ENCODE results near the gene SLC18B1. TPM values are rescaled to one million over a fixed set of nuclear protein-coding genes. Genes with fewer than 3 reads are reported as not detected.
A peak's percentile ranks its signal among the peaks of the same experiment; 100 is the strongest.

Gene SLC18B1
- total RNA-seq, 1 donor from 2014 or later = 11.2 TPM

GRCh38 chr6:132741281-132741680 lies 57.2 kb downstream of the SLC18B1 start:
- no peak for DNase-seq

- DNase-seq = no peak
Observed at GRCh38 chr6:132736239-132736638, 62.2 kb downstream of the SLC18B1 start.

- DNase-seq = peak; percentile 13
Observed at GRCh38 chr6:132734694-132735236, 63.7 kb downstream of the SLC18B1 start.

DNA sequence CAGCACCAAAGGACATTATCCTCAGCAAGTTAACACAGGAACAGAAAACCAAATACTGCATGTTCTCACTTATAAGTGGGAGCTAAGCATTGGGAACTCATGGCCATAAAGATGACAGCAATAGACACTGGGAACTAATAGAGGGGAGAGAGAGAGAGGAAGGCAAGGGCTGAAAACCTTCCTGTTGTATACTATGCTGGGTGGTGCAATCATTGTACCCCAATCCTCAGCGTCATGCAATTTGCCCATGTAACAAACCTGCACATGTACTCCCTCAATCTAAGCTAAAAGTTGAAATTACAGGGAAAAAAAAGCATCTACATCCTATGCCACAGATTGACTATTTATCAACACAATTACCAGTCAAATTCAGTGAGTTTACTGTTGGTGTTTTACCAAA lies 64.6 kb downstream of the SLC18B1 start:
- DNase-seq = no peak

DNA sequence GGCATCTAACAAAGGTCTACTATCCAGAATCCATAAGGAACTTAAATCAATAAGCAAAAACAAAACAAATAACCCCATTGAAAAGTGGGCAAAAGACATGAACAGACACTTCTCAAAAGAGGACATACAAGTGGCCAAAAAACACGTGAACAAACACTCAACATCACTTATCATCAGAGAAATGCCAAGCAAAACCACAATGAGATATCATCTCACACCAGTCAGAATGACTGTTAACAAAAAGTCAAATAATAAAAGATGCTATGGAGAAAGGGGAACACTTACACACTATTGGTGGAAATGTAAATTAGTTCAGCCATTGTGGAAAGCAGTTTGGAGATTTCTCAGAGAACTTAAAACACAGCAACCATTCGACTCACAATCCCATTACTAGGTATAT lies 65.2 kb downstream of the SLC18B1 start:
- no peak for DNase-seq

GRCh38 chr6:132731086-132731485 lies 67.4 kb downstream of the SLC18B1 start:
- DNase-seq = no peak

GRCh38 chr6:132730560-132730959 lies 67.9 kb downstream of the SLC18B1 start:
- no peak for DNase-seq

DNA sequence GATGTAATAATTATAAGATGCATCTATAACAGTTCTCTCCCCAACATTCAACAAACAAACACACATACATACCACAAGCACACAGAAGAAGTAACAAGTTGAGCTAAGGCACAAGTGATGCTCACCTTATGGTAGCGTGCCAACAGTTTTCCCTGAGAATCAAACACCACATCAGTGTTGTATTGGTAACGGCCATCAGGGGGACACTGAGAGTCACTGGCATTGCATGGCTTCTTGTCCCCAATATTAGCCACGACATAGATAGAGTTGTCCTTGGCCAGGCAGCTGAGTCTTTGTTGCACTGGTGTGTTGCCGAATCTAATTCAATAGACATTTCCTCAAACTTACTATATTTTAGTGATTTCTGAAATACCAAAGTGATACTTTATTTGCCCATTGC lies 69.8 kb downstream of the SLC18B1 start:
- peak; percentile 6 for DNase-seq

DNA sequence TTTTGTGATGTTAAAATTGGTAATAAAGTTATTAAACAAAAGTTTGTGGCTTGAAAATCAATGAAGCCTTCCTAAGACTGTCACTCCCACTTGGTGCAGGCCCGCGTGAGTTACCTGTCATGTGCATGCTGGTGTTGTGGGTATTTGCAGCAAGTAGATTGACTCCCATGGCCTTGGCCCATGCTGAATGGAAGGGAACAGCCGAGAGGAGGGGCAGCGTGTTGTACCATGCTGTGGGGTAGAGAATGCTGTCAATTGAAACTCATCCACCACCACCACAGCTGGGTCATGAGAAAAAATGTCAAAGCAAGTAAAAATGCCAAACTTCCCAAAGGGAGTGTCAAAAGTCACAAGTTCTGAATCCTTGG lies 71.8 kb downstream of the SLC18B1 start:
- DNase-seq = no peak

GRCh38 chr6:132725947-132726607 lies 72.4 kb downstream of the SLC18B1 start:
- no peak for DNase-seq

- DNase-seq = no peak
Observed at GRCh38 chr6:132725471-132725870, 73.0 kb downstream of the SLC18B1 start.

DNA sequence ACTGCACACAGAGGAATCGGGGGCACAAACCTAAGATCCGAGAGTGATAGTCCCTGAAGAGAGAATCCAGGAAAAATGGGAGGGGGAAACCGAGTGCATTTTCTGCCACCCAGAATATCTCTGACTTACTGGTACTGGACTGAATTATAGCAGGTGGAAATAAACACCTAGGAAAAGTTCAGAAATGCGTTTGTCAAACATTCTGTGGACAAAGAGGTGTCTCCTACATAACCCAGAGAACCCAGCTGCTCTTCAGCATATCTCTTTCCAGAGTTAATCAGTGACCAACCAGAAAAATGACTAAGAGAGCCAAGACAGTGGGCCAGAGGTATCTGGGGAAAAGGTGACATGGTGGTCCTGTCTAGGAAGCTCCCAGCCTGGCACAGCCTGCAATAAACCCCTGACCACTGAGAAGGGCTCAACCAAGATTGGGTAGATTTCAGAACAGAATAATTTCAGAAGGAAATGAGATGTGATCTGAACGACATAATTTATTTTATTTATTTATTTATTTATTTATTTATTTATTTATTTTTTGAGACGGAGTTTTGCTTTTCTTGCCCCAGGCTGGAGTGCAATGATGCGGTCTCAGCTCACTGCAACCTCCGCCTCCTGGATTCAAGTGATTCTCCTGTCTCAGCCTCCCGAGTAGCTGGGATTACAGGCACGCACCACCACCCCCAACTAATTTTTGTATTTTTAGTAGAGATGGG lies 78.5 kb downstream of the SLC18B1 start:
- DNase-seq = no peak

Other genes with a start within 250 kb of the SLC18B1 start
- gene TAAR8, start 246.0 kb downstream of the SLC18B1 start, total RNA-seq = not detected in 2 replicates
- not detected in 2 replicates for gene TAAR6, start 228.3 kb downstream of the SLC18B1 start, total RNA-seq
- not detected in 2 replicates for gene TAAR5, start 208.9 kb downstream of the SLC18B1 start, total RNA-seq
- gene TAAR2, start 174.4 kb downstream of the SLC18B1 start, total RNA-seq = not detected in 2 replicates
- gene TAAR1, start 139.5 kb downstream of the SLC18B1 start, total RNA-seq = not detected in 2 replicates
- not detected in 2 replicates for gene VNN1, start 84.6 kb downstream of the SLC18B1 start, total RNA-seq
- gene VNN2, start 40.7 kb downstream of the SLC18B1 start, total RNA-seq = not detected in 2 replicates
- 836 and 1,354 TPM in 2 replicates for gene RPS12, start 15.9 kb upstream of the SLC18B1 start, total RNA-seq